Measurements from ENCODE around the gene KNDC1. TPM values are rescaled to one million over a fixed set of nuclear protein-coding genes. Genes with fewer than 3 reads are reported as not detected.

Gene KNDC1
- total RNA-seq, 5 donors from 2014 or later (not counting 1 experiment from before 2014, with no cell fraction given): 0.09 to 1.2 (median 0.35) TPM

GRCh38 chr10:133141144-133141957 lies 18.7 kb upstream of the KNDC1 start:
- H3K4me1 Mint-ChIP-seq: peaks cover 4 to 12% (median 9%) of the 10 kb centered on the region in 3 donors
- CTCF ChIA-PET: no interaction called here

DNA sequence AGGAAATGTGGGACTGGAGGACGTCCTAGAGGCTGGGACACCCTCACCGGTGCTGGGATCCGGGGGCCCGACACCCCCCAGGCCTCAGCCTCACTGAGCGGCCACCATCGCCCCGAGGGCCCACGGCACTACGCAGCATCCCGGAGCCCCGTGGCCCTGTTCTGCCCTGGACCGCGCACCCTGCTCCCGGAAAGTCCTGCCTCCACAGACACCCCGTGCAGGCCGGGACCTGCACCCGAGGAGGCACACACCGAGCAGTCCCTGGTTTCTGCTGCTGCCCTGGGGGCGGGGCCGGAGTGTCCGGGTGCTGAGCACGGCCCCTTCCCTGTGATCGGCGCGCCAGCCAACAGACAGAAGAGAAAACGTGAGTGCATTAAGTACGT lies 18.1 kb upstream of the KNDC1 start:
- DNase-seq (no peak), ATAC-seq (replicated peaks in 1 of 4) (no peak)
- H3K27me3 ChIP-seq (replicated peaks in 1 of 2; ENCODE audit: control insufficient read depth in 2 of 2, extremely low read depth in 1 of 2, insufficient read depth in 2 of 2, low read length in 1 of 2): peaks cover 0 to 57% of the 10 kb centered on the region in 2 experiments
- 91% methylated on average over 23 of the region's 27 CpGs for WGBS (ENCODE audit: insufficient coverage)
- POLR2A ChIA-PET: no interaction called here
- H3K36me3 Mint-ChIP-seq: no peaks in the 10 kb centered on the region
- H3K9me3 ChIP-seq: no peaks in the 10 kb centered on the region
- H3K27ac ChIP-seq (ENCODE audit: low read length): no peak overlapping the region
- no peak overlapping the region for H3K4me3 Mint-ChIP-seq
- no peaks in the 10 kb centered on the region for H3K36me3 ChIP-seq (ENCODE audit: control insufficient read depth in 2 of 2, extremely low read depth in 1 of 2, insufficient read depth in 1 of 2, low read length in 1 of 2)
- H3K4me1 ChIP-seq (ENCODE audit: control insufficient read depth in 1 of 2, extremely low read depth in 1 of 2, insufficient read depth in 2 of 2, low read length in 2 of 2): no peaks in the 10 kb centered on the region
- H3K9me3 Mint-ChIP-seq: peaks cover 0 to 3% (median 1%) of the 10 kb centered on the region in 3 donors
- CTCF ChIA-PET: no interaction called here
- peaks cover 4 to 12% (median 9%) of the 10 kb centered on the region in 3 donors for H3K4me1 Mint-ChIP-seq
- H3K27me3 Mint-ChIP-seq: peaks cover 29 to 39% of the 10 kb centered on the region in 2 donors
- no peak overlapping the region for H3K4me3 ChIP-seq (ENCODE audit: control insufficient read depth in 1 of 2, extremely low read depth in 1 of 2, low read length in 1 of 2)
- H3K27ac Mint-ChIP-seq: no peak overlapping the region

More at GRCh38 chr10:133141144-133141957, 18.7 kb upstream of the KNDC1 start:
- Histone ChIP-seq H3K27ac (ENCODE audit: low read length) (no peak overlapping the region), H3K4me1 (ENCODE audit: control insufficient read depth in 1 of 2, extremely low read depth in 1 of 2, insufficient read depth in 2 of 2, low read length in 2 of 2) (no peaks in the 10 kb centered on the region), H3K27me3 (replicated peaks in 1 of 2; ENCODE audit: control insufficient read depth in 2 of 2, extremely low read depth in 1 of 2, insufficient read depth in 2 of 2, low read length in 1 of 2) (peaks cover 0 to 57% of the 10 kb centered on the region in 2 experiments), H3K4me3 (ENCODE audit: control insufficient read depth in 1 of 2, extremely low read depth in 1 of 2, low read length in 1 of 2) (no peak overlapping the region), H3K9me3 (no peaks in the 10 kb centered on the region), H3K36me3 (ENCODE audit: control insufficient read depth in 2 of 2, extremely low read depth in 1 of 2, insufficient read depth in 1 of 2, low read length in 1 of 2) (no peaks in the 10 kb centered on the region)
- no peaks in the 10 kb centered on the region for H3K36me3 Mint-ChIP-seq
- 88% methylated on average over 21 of the region's 28 CpGs for WGBS (ENCODE audit: insufficient coverage)
- ATAC-seq (replicated peaks in 1 of 4): no peak
- H3K9me3 Mint-ChIP-seq: no peaks in the 10 kb centered on the region
- DNase-seq: peak in 1 of 35 experiments; percentile 6
- peaks cover 23 to 33% of the 10 kb centered on the region in 2 donors for H3K27me3 Mint-ChIP-seq
- no peak overlapping the region for H3K4me3 Mint-ChIP-seq
- POLR2A ChIA-PET: no interaction called here
- no peak overlapping the region for H3K27ac Mint-ChIP-seq

GRCh38 chr10:133142523-133143199 lies 17.4 kb upstream of the KNDC1 start:
- H3K9me3 Mint-ChIP-seq: peaks cover 5 to 10% (median 8%) of the 10 kb centered on the region in 3 donors
- POLR2A ChIA-PET: no interaction called here
- Histone ChIP-seq H3K27ac (ENCODE audit: low read length) (no peak overlapping the region), H3K27me3 (replicated peaks in 1 of 2; ENCODE audit: control insufficient read depth in 2 of 2, extremely low read depth in 1 of 2, insufficient read depth in 2 of 2, low read length in 1 of 2) (peaks cover 0 to 57% of the 10 kb centered on the region in 2 experiments), H3K4me1 (ENCODE audit: control insufficient read depth in 1 of 2, extremely low read depth in 1 of 2, insufficient read depth in 2 of 2, low read length in 2 of 2) (no peaks in the 10 kb centered on the region), H3K9me3 (no peaks in the 10 kb centered on the region), H3K36me3 (ENCODE audit: control insufficient read depth in 2 of 2, extremely low read depth in 1 of 2, insufficient read depth in 1 of 2, low read length in 1 of 2) (no peaks in the 10 kb centered on the region), H3K4me3 (ENCODE audit: control insufficient read depth in 1 of 2, extremely low read depth in 1 of 2, low read length in 1 of 2) (no peak overlapping the region)
- H3K4me1 Mint-ChIP-seq: peaks cover 4 to 12% (median 9%) of the 10 kb centered on the region in 3 donors
- DNase-seq (no peak), ATAC-seq (replicated peaks in 1 of 4) (no peak)
- H3K36me3 Mint-ChIP-seq: peaks cover 5% of the 10 kb centered on the region
- H3K4me3 Mint-ChIP-seq: no peak overlapping the region
- WGBS (ENCODE audit: insufficient coverage): 78% methylated on average over 17 of the region's 24 CpGs
- H3K27ac Mint-ChIP-seq: no peak overlapping the region
- CTCF ChIA-PET: interaction anchor here in 1 of 2 donors (0.6 kb wide), 1 partner anchor 849 kb away, joined by 3 read pairs; no protein-coding TSS in a partner anchor
- peaks cover 36 to 46% of the 10 kb centered on the region in 2 donors for H3K27me3 Mint-ChIP-seq

DNA sequence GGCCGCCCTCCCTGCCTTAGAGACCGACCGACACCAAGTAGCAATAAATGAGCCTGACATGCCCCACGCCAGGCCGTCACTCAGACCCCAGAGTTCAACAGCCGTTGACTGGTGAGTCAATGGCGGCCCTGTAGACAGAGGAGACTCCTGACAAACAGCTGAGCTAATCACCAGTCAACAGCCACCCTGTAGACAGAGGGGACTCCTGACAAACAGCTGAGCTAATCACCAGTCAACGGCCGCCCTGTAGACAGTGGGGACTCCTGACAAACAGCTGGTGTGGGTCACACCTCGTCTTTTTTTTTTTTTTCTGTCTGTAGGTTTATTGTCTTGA lies 16.9 kb upstream of the KNDC1 start:
- Histone ChIP-seq H3K4me1 (ENCODE audit: control insufficient read depth in 1 of 2, extremely low read depth in 1 of 2, insufficient read depth in 2 of 2, low read length in 2 of 2) (no peaks in the 10 kb centered on the region), H3K9me3 (no peaks in the 10 kb centered on the region), H3K27me3 (replicated peaks in 1 of 2; ENCODE audit: control insufficient read depth in 2 of 2, extremely low read depth in 1 of 2, insufficient read depth in 2 of 2, low read length in 1 of 2) (peaks cover 0 to 57% of the 10 kb centered on the region in 2 experiments), H3K36me3 (ENCODE audit: control insufficient read depth in 2 of 2, extremely low read depth in 1 of 2, insufficient read depth in 1 of 2, low read length in 1 of 2) (no peaks in the 10 kb centered on the region), H3K27ac (ENCODE audit: low read length) (no peak overlapping the region), H3K4me3 (ENCODE audit: control insufficient read depth in 1 of 2, extremely low read depth in 1 of 2, low read length in 1 of 2) (no peak overlapping the region)
- Mint-ChIP-seq H3K4me1 (peaks cover 4 to 12% (median 9%) of the 10 kb centered on the region in 3 donors), H3K36me3 (peaks cover 7% of the 10 kb centered on the region), H3K4me3 (no peak overlapping the region), H3K27me3 (peaks cover 41 to 51% of the 10 kb centered on the region in 2 donors), H3K9me3 (peaks cover 8 to 15% (median 9%) of the 10 kb centered on the region in 3 donors), H3K27ac (no peak overlapping the region)
- POLR2A ChIA-PET: no interaction called here
- no peak for DNase-seq
- CTCF ChIA-PET: interaction anchor here in 1 of 2 donors (0.6 kb wide), 1 partner anchor 850 kb away, joined by 3 read pairs; no protein-coding TSS in a partner anchor
- 71% methylated on average over 7 of the region's 10 CpGs for WGBS (ENCODE audit: insufficient coverage)
- no peak for ATAC-seq (replicated peaks in 1 of 4)

DNA sequence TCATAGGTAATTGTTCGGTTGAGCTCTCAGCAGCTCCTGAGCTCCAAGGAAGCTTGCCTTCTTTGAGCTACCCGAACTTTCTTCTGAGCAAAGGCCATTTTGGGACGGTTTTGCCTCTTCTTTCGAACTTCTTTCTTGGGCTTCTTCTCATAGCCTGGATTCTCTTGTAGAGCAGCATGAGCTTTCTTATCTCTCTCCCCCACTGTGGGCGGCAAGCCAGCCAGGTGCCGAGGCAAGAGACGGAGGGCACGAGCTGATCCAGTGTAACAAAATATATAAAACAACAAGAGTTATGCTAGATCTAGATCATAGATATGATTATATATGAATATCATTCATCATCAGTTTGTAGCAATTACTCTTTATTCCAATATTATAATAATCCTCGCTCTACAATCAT lies 16.5 kb upstream of the KNDC1 start:
- H3K4me1 ChIP-seq (ENCODE audit: control insufficient read depth in 1 of 2, extremely low read depth in 1 of 2, insufficient read depth in 2 of 2, low read length in 2 of 2): no peaks in the 10 kb centered on the region
- ChIA-PET POLR2A (no interaction called here), CTCF (no interaction called here)
- no peak for ATAC-seq (replicated peaks in 1 of 4)
- H3K36me3 ChIP-seq (ENCODE audit: control insufficient read depth in 2 of 2, extremely low read depth in 1 of 2, insufficient read depth in 1 of 2, low read length in 1 of 2): no peaks in the 10 kb centered on the region
- 95% methylated on average over 4 of the region's 9 CpGs for WGBS (ENCODE audit: insufficient coverage)
- peaks cover 0 to 57% of the 10 kb centered on the region in 2 experiments for H3K27me3 ChIP-seq (replicated peaks in 1 of 2; ENCODE audit: control insufficient read depth in 2 of 2, extremely low read depth in 1 of 2, insufficient read depth in 2 of 2, low read length in 1 of 2)
- no peak overlapping the region for H3K4me3 Mint-ChIP-seq
- H3K4me3 ChIP-seq (ENCODE audit: control insufficient read depth in 1 of 2, extremely low read depth in 1 of 2, low read length in 1 of 2): no peak overlapping the region
- H3K36me3 Mint-ChIP-seq: peaks cover 7% of the 10 kb centered on the region
- peaks cover 4 to 12% (median 9%) of the 10 kb centered on the region in 3 donors for H3K4me1 Mint-ChIP-seq
- peaks cover 45 to 55% of the 10 kb centered on the region in 2 donors for H3K27me3 Mint-ChIP-seq
- no peaks in the 10 kb centered on the region for H3K9me3 ChIP-seq
- H3K27ac Mint-ChIP-seq: no peak overlapping the region
- H3K27ac ChIP-seq (ENCODE audit: low read length): no peak overlapping the region
- peak in 1 of 35 experiments; percentile 7 for DNase-seq
- peaks cover 8 to 16% (median 9%) of the 10 kb centered on the region in 3 donors for H3K9me3 Mint-ChIP-seq

GRCh38 chr10:133144771-133145170 lies 15.2 kb upstream of the KNDC1 start:
- Mint-ChIP-seq H3K4me1 (peaks cover 4 to 12% (median 9%) of the 10 kb centered on the region in 3 donors), H3K27ac (no peak overlapping the region), H3K4me3 (no peak overlapping the region), H3K27me3 (peaks cover 56 to 67% of the 10 kb centered on the region in 2 donors), H3K36me3 (peaks cover 7% of the 10 kb centered on the region), H3K9me3 (peaks cover 8 to 16% (median 12%) of the 10 kb centered on the region in 3 donors)
- CTCF ChIA-PET: no interaction called here
- POLR2A ChIA-PET: no interaction called here
- Histone ChIP-seq H3K27me3 (replicated peaks in 1 of 2; ENCODE audit: control insufficient read depth in 2 of 2, extremely low read depth in 1 of 2, insufficient read depth in 2 of 2, low read length in 1 of 2) (peaks cover 0 to 51% of the 10 kb centered on the region in 2 experiments), H3K4me3 (ENCODE audit: control insufficient read depth in 1 of 2, extremely low read depth in 1 of 2, low read length in 1 of 2) (no peak overlapping the region), H3K9me3 (no peaks in the 10 kb centered on the region), H3K36me3 (ENCODE audit: control insufficient read depth in 2 of 2, extremely low read depth in 1 of 2, insufficient read depth in 1 of 2, low read length in 1 of 2) (no peaks in the 10 kb centered on the region), H3K27ac (ENCODE audit: low read length) (no peak overlapping the region), H3K4me1 (ENCODE audit: control insufficient read depth in 1 of 2, extremely low read depth in 1 of 2, insufficient read depth in 2 of 2, low read length in 2 of 2) (no peaks in the 10 kb centered on the region)
- WGBS (ENCODE audit: insufficient coverage): 72% methylated on average over 4 of the region's 7 CpGs
- no peak for ATAC-seq (replicated peaks in 1 of 4)
- DNase-seq: no peak
